GM19372 (cell line): Measurements from ENCODE around the gene GDPD1.
"Not testable (repeated sequence)": the region's sequence is repeated elsewhere in the genome, so short reads cannot be mapped to it uniquely, and the experiment has no call there.

ENCODE experiments used
- ATAC-seq: cut with Tn5 transposase; IDR thresholded peaks from one replicate; pipeline ENCODE4 v1.9.1; 2021; ENCODE audit warnings: mild to moderate bottlenecking, low read depth, moderate library complexity; ENCODE audit not compliant: unreplicated experiment

GDPD1 gene

DNA sequence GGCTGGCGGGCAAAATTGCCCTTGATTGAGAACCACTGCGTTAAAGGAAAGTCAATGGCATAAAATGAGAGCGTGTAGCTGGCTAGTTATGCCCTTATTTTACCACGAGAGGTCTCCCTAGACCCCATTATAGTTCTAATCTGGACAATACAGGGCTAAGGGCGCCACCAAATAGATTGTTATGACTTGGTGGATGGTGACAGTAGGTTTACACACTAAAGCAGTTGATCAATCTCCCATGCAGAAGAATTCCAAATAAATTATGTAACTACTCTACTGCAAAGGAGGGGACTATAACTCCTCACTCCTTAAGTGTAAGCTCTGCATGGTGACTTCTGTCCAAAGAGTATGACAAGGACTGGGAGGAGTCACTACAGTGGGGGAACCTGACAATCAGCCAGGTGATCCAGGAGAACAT lies 90.7 kb downstream of the GDPD1 start:
- ATAC-seq: peak; percentile 64

DNA sequence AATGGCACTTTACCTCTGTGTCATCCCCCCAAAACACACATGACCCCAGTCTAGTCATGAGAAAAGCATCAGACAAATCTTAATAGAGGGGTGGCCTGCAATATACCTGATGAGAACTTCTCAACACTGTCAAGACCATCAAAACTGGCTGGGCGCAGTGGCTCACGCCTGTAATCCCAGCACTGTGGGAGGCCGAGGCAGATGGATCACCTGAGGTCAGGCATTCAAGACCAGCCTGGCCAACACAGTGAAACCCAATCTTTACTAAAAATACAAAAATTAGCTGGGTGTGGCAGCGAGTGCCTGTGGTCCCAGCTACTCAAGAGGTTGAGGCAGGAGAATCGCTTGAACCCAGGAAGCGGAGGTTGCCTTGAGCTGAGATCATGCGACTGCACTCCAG lies 91.2 kb downstream of the GDPD1 start:
- not testable (repeated sequence) for ATAC-seq

DNA sequence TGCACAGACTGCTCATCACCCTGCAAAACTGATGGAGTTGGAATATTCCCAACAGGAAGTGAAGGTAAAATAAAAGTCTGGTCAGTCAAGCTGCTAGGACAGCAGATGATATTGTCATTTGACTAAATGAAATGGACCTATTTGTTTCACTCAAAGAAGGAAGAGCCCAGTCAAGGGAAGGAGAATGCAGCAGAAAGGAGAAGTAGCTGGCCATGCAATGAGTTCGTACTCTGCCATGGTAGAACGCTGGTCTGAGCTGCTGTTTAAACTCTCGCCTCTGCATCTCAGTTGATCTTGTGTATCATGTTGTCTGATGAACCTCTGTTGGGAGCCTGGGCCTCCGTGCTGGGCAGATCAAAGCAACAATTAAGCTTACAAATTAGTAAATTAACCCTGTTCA lies 95.6 kb downstream of the GDPD1 start:
- ATAC-seq: no peak
